ENCODE results near the gene RGS9. TPM values are rescaled to one million over a fixed set of nuclear protein-coding genes. Genes with fewer than 3 reads are reported as not detected.
A peak's percentile ranks its signal among the peaks of the same experiment; 100 is the strongest.
"Not testable (repeated sequence)": the region's sequence is repeated elsewhere in the genome, so short reads cannot be mapped to it uniquely, and the experiment has no call there.

Gene RGS9
- total RNA-seq, 1 experiment from 2014 or later: 8.6 TPM

GRCh38 chr17:65109990-65110680, 27.0 kb upstream of the RGS9 start:
- ChIA-PET POLR2A (no interaction called here), CTCF (interaction anchor here (2.2 kb wide), 1 partner anchor 10 kb away, joined by 13 read pairs; no protein-coding TSS in a partner anchor), RAD21 (ENCODE audit: low non-redundant PET in 1 of 2, low total read pairs in 2 of 2, uncharacterized antibody in 2 of 2, unreplicated experiment in 2 of 2) (no interaction called here)
- H3K79me2 ChIP-seq (ENCODE audit: insufficient read depth, low read length): no peaks in the 10 kb centered on the region
- intact Hi-C loops (cut with micrococcal nuclease): no loop called here
- no TSS peak for BruUV-seq (replicated peaks)
- no peaks in the 10 kb centered on the region for H3K27me3 ChIP-seq (ENCODE audit: insufficient read depth, low read length)
- no peak overlapping the region for H3K4me2 ChIP-seq (ENCODE audit: low read length)
- no peaks in the 10 kb centered on the region for H3K9me2 ChIP-seq (ENCODE audit: insufficient read depth)
- H3K27ac ChIP-seq (ENCODE audit: low read depth, low read length): no peak overlapping the region
- no peak overlapping the region for H3K4me3 ChIP-seq (replicated peaks in 1 of 2; ENCODE audit: low read depth in 1 of 2, low read length in 2 of 2)
- no peak for ATAC-seq
- no peak overlapping the region for H2AFZ ChIP-seq (ENCODE audit: low read depth, low read length, poor library complexity, severe bottlenecking)
- H4K20me1 ChIP-seq (ENCODE audit: insufficient read depth): no peaks in the 10 kb centered on the region
- no peaks in the 10 kb centered on the region for H3K9me3 ChIP-seq (ENCODE audit: control insufficient read depth in 1 of 2, insufficient read depth in 1 of 2, low read depth in 1 of 2, low read length in 2 of 2)
- no peaks in the 10 kb centered on the region for H3K36me3 ChIP-seq (ENCODE audit: control insufficient read depth in 1 of 2, insufficient read depth in 2 of 2, low read length in 2 of 2)
- TF ChIP-seq RAD21 (IDR thresholded peaks at IDR 0.05; ENCODE audit: low read depth): no peak
- no peak for TF ChIP-seq SRF (IDR thresholded peaks at IDR 0.05; ENCODE audit: low read depth)
- TF ChIP-seq POLR2A (IDR thresholded peaks at IDR 0.05; ENCODE audit: borderline replicate concordance, extremely low read depth, insufficient read depth, insufficient read length): no peak
- H3K4me1 ChIP-seq (ENCODE audit: control insufficient read depth in 1 of 2, insufficient read depth in 2 of 2, low read length in 2 of 2): peaks cover 6% of the 10 kb centered on the region in 2 experiments; a peak in 2 of 4 replicates
- H3K9ac ChIP-seq (ENCODE audit: low read length): no peak overlapping the region
- DNase-seq (ENCODE audit: low read depth, low spot score): no peak

- H3K4me1 ChIP-seq (ENCODE audit: control insufficient read depth in 1 of 2, insufficient read depth in 2 of 2, low read length in 2 of 2): no peaks in the 10 kb centered on the region
- H3K36me3 ChIP-seq (ENCODE audit: control insufficient read depth in 1 of 2, insufficient read depth in 2 of 2, low read length in 2 of 2): no peaks in the 10 kb centered on the region
- DNase-seq (ENCODE audit: low read depth, low spot score) (no peak), ATAC-seq (no peak)
- H4K20me1 ChIP-seq (ENCODE audit: insufficient read depth): no peaks in the 10 kb centered on the region
- POLR2A ChIA-PET: interaction anchor here (0.6 to 1.3 kb wide), 2 partner anchors 16 to 1160 kb away, joined by 4 to 5 read pairs; no protein-coding TSS in a partner anchor
- no peak overlapping the region for H3K4me3 ChIP-seq (replicated peaks in 1 of 2; ENCODE audit: low read depth in 1 of 2, low read length in 2 of 2)
- no peak overlapping the region for H3K27ac ChIP-seq (ENCODE audit: low read depth, low read length)
- H2AFZ ChIP-seq (ENCODE audit: low read depth, low read length, poor library complexity, severe bottlenecking): peak overlapping the region; percentile 11
- H3K9me3 ChIP-seq (ENCODE audit: control insufficient read depth in 1 of 2, insufficient read depth in 1 of 2, low read depth in 1 of 2, low read length in 2 of 2): no peaks in the 10 kb centered on the region
- intact Hi-C loops (cut with micrococcal nuclease): no loop called here
- no peaks in the 10 kb centered on the region for H3K79me2 ChIP-seq (ENCODE audit: insufficient read depth, low read length)
- no peaks in the 10 kb centered on the region; the same call in 1 of the 2 replicates for H3K9me2 ChIP-seq (ENCODE audit: insufficient read depth)
- BruUV-seq (replicated peaks): no TSS peak
- RAD21 ChIA-PET (ENCODE audit: low non-redundant PET in 1 of 2, low total read pairs in 2 of 2, uncharacterized antibody in 2 of 2, unreplicated experiment in 2 of 2): no interaction called here
- no peak overlapping the region for H3K9ac ChIP-seq (ENCODE audit: low read length)
- CTCF ChIA-PET: no interaction called here
- no peak for TF ChIP-seq ZBTB33 (IDR thresholded peaks at IDR 0.05; ENCODE audit: extremely low read depth, insufficient replicate concordance, low read length)
- no peak for TF ChIP-seq SRF (IDR thresholded peaks at IDR 0.05; ENCODE audit: low read depth)
- no peak for TF ChIP-seq SIN3A (IDR thresholded peaks at IDR 0.05; ENCODE audit: low read depth)
- no peak for TF ChIP-seq ZFX (IDR thresholded peaks at IDR 0.05)
- TF ChIP-seq JUND (IDR thresholded peaks at IDR 0.05): no peak
- 0 out of 2 replicates have a peak, but pooled peaks cover 3% of the 10 kb centered on the region for H3K27me3 ChIP-seq (ENCODE audit: insufficient read depth, low read length)
- no peak overlapping the region for H3K4me2 ChIP-seq (ENCODE audit: low read length)
Observed at GRCh38 chr17:65115839-65116238, 21.3 kb upstream of the RGS9 start.

- not testable (repeated sequence) for DNase-seq (ENCODE audit: low read depth, low spot score)
Observed at GRCh38 chr17:65116515-65116914, 20.7 kb upstream of the RGS9 start.

More at GRCh38 chr17:65116515-65116914, 20.7 kb upstream of the RGS9 start:
- H3K9ac ChIP-seq (ENCODE audit: low read length); H3K79me2 ChIP-seq (ENCODE audit: insufficient read depth, low read length); H3K27ac ChIP-seq (ENCODE audit: low read depth, low read length); H2AFZ ChIP-seq (ENCODE audit: low read depth, low read length, poor library complexity, severe bottlenecking); RAD21 ChIA-PET (ENCODE audit: low non-redundant PET in 1 of 2, low total read pairs in 2 of 2, uncharacterized antibody in 2 of 2, unreplicated experiment in 2 of 2); BruUV-seq (replicated peaks); H3K9me3 ChIP-seq (ENCODE audit: control insufficient read depth in 1 of 2, insufficient read depth in 1 of 2, low read depth in 1 of 2, low read length in 2 of 2); ATAC-seq; H3K9me2 ChIP-seq (ENCODE audit: insufficient read depth); H3K4me1 ChIP-seq (ENCODE audit: control insufficient read depth in 1 of 2, insufficient read depth in 2 of 2, low read length in 2 of 2); H3K36me3 ChIP-seq (ENCODE audit: control insufficient read depth in 1 of 2, insufficient read depth in 2 of 2, low read length in 2 of 2); H3K4me2 ChIP-seq (ENCODE audit: low read length); intact Hi-C loops (cut with micrococcal nuclease); H3K4me3 ChIP-seq (replicated peaks in 1 of 2; ENCODE audit: low read depth in 1 of 2, low read length in 2 of 2); H3K27me3 ChIP-seq (ENCODE audit: insufficient read depth, low read length); H4K20me1 ChIP-seq (ENCODE audit: insufficient read depth): not testable (repeated sequence)
- POLR2A ChIA-PET: interaction anchor here (0.6 to 1.3 kb wide), 2 partner anchors 16 to 1160 kb away, joined by 4 to 5 read pairs; no protein-coding TSS in a partner anchor
- CTCF ChIA-PET: interaction anchor here (2.6 kb wide), 1 partner anchor 16 kb away, joined by 12 read pairs; no protein-coding TSS in a partner anchor
